Middle frontal gyrus (tissue), 1 donor: ENCODE data around the gene MYOG.

ENCODE experiments used
- DNase-seq: peaks from one replicate; pipeline ENCODE4 v3.0.0-alpha.2; 2015; ENCODE audit warnings: low spot score; ENCODE audit errors: extremely low spot score

Gene MYOG

DNA sequence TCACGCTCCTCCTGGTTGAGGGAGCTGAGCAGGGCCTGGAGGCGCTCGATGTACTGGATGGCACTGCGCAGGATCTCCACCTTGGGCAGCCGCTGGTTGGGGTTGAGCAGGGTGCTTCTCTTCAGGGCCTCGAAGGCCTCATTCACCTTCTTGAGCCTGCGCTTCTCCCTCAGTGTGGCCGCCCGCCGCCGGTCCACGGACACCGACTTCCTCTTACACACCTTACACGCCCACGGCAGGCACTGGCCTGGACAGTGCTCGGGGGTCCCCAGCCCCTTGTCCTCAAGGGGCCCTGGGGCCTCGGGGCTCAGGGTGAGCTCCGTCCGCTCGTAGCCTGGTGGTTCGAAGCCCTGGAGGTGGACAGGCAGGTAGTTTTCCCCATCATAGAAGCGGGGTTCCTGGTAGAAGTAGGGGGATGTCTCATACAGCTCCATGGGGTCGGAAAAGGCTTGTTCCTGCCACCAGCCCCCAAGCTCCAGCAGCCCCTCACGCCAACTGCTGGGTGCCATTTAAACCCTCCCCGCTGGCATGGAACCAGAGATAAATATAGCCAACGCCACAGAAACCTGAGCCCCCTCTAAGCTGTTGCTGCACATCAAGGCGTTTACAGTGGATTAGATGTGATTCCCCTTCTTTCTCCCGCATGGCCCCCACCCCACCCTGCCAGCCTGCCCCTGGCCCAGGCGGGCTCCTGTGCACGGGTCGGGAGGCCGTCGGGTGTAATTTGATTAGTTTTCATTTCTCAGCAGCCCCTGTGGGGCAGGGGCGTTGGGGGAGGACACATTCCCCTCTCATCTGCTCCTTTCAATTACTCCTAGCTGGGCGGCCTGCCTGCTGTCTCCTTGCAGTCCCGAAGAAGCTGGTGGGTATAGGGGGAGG is at the start of gene MYOG:
Gene MYOG, minus strand, starts transcription at position 485 of the 879 bp plus-strand sequence. Its CDS starts 51 bp downstream, at position 434.
- no peak for DNase-seq

DNA sequence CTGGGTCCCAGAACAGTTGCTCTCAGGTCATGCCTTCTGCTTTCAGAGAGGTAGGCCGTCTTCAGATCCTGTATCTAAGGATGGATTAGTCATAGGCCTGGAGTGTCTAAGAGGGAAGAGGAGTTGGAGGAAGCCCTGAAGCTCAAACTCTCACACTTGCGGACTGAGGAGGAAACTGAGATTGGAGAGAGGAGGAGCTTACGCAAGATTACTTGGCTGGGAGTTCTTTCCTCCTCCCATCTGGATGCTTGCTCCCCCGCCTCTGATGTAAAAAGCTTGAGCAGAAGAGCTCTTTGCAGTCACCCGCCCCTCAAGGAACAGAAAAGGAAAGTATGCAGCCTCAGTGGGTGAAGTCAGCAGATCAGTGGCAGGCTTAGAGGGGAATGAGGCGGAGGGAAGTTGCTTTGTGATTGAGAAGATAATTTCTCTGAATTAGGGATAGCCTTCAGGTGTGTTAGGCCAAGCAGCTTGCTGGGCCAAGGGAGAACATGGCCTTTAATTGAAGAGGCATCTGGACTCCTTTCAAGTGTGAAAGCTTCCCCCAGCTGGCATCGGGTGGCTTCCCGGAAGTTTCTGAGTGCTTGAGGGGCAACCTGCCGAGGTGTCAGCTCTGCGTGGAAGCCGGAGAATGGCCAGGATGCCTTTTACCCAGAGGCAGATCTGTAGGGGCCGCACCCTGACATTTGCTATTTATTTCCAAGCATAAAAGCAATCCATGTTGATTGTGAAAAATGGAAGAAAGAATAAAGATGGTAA is 48.3 kb upstream of the MYOG start:
- DNase-seq = no peak

DNA sequence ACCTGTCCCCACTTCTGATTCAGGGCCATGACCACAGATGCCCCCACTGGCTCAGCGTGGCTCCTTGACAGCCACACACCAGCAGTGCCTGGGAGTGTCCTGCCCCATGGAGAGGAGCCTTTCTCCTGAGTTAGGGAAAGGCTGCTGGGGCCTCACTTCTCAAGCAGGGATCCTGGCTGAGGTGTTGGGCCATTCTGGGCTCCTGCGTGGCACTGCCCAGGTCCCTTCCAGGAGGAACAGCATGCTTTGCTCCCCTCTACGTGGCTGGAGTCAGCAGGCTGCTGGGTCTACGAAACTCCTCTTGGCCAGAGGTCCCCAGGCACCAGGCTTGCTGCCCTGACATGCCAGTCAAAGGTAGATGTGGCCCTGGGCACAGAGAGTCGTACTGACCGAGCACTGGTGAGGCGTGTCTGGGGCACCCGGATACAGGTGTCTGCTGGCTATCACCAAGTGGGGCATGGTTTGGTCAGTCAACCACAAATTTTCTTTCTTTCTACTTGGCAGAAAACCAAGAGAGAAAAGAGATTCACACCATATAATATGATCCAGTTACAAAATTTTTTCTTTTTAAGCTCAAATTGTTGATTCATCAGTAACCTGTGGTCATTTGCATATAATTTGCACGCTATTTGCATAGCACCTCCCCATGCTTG is 45.9 kb upstream of the MYOG start:
- DNase-seq = no peak

DNA sequence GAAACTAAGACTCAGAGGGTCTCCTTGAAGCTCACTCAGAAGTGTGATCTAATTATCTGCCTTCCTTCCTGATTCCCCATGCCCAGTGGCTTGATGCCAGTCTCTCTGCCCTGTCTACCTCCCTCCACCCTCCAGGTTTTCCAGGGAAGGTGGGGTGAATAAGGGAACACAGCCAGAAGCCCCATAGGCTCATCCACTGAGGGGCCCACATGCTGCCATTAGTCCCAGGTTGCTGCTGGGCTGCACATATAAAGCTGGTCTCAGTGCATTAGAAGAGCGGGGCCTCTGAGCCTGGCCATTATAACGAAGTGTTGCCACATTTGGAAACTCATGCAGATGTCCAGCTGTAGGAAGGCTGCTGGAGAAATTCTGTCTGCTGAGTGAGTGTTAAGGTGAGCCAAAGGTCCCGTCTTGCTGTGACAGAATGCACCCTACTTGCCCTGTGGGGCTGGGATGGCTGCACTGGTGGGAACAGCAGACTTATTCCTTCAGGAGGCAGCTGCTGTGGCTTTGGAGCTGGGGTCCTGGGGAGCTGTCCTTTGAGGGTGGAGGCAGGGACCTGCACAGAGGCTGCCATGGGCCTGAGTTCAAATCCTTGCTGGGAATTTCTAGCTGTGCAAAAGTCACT is 44.7 kb upstream of the MYOG start:
- no peak for DNase-seq

DNA sequence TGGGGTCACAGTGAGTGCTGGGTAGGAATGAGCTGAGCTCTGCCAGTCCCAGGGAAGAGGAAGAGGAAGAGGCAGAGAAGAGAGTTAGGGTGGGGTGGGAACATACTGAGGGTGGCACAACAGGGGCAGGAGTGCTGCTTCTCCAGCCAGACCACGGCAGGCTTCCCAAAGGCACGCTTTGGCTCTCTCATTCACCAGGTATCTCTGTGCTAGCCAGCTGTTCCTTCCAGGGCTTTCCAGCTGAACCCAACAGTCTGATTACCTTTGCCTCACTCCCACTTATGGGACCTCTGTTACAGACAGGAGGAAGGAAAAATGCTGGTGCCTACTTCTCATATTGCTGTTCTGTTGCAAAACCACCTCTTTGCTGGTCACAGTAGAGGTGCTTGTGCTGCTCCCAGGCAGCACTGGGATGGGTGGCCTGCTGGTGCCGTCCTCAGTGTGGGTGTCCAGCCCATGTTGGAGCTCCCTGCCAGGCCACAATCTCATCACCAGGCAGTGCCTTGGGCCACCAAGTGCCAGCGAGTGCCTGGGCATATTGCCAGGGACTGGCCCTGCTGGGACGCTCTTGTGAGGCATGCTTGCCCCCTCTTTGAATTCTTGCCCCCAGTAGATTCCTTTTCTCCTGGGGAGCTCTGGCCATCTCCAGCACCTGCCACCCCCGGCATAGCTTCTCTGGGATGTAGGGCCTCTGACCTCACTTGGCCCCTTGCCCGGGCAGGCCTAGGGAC is 43.9 kb upstream of the MYOG start:
- peak; percentile 72 for DNase-seq

DNA sequence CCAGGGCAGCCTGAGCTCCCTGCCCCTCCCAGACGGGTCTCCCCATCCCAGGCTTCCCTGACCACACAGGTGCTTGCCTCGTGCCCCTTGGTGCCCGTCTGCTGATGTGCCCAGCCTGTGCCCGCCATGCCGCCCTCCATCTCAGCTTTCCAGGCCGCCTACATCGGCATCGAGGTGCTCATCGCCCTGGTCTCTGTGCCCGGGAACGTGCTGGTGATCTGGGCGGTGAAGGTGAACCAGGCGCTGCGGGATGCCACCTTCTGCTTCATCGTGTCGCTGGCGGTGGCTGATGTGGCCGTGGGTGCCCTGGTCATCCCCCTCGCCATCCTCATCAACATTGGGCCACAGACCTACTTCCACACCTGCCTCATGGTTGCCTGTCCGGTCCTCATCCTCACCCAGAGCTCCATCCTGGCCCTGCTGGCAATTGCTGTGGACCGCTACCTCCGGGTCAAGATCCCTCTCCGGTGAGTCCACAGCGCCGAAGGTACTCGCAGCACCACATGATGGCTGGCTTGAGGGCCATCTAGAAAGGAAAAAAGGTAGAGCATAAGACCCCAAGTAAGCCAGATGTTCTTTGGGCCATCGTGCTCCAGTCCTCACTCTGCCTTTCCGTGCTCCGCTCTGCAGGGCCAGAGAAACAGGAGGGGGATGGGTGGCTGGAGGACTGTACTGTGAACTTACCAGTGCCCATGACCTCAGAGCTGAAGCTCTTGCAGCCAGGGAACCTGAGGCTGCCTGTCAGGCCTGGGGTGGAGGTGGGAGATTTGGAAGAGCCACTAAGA is 43.1 kb upstream of the MYOG start:
- DNase-seq = no peak

DNA sequence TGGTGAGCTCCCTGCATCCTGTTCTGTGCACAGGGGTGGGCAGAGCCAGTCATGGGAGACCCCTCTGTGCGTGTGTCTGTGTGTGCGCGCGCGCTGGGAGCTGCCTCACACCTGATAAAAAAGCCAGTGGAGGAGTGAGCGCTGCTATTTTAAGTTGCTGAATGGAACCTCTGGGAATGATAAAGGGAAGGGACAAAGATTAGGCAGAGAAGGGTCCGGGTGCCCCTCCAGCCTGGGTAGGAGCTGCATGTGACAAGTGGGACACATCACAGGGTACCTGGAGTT is 42.6 kb upstream of the MYOG start:
- DNase-seq = no peak

DNA sequence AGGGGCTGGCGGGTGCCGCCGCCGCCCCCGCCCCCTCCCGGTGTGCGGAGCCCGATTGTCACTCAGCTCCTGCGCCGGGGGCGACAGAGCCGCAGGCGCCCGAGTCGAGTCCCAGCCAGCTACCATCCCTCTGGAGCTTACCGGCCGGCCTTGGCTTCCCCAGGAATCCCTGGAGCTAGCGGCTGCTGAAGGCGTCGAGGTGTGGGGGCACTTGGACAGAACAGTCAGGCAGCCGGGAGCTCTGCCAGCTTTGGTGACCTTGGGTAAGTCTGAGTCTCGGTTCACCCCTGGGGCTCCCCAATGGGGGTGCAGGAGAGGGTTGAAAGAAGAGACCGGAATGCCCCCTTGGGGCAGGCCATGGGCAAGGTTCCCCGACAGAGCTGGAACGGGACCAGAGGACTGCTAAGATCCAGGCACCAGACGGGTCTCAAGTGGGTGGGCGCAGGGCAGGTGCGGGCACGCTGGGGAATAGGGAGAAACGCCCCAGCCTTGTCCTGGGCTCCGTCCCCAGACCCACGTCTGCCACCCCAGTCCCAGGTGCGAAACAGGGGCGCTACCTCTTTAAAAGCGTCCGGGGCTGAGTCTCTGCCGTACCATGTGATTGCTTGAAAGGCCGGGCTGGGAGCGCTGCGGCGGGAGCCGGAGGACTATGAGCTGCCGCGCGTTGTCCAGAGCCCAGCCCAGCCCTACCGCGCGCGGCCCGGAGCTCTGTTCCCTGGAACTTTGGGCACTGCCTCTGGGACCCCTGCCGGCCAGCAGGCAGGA is 42.0 kb upstream of the MYOG start, which contains the start of gene ADORA1:
Gene ADORA1, plus strand, starts transcription at position 61 of the 765 bp plus-strand sequence. CDS start 1,116 bp downstream, outside the sequence.
- DNase-seq = peak; percentile 66

DNA sequence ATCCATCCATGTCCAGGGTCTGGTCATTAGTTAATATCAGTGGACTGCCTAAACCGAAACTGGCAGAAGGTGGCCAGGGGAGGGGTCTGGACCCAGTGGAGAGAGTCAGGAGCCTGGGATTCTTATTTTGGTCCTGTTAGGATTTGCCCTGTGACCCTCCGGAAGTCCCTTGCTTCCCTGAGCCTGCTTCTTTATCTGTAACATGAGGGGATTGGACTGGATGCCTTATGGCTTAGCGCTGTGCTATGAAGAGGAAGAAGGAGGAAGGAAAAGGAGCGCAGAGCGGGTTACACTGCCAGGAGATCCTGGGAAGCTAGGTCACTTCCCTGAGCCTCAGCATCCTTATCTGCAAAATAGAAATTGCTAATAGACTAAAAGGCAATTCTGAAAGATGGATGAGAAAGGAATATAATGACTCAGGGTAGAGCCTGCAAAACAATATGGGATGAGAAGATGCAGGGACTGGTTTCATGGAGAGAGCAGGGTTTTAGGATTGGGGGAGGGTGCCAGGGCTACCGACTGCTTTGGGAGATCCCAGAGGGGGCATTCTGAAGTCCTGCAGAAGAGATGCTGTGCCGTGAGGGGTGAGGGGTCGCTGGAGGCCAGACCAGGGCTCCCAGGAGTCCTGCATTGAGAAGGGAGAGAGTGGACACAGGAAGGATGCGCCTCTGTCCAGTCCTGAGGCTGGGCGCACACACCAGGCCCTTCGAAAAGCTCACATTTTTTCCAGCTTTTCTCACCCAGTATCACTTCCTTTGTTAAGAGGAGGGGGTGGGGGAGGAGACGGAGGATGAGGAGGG is 41.3 kb upstream of the MYOG start:
- DNase-seq = no peak

DNA sequence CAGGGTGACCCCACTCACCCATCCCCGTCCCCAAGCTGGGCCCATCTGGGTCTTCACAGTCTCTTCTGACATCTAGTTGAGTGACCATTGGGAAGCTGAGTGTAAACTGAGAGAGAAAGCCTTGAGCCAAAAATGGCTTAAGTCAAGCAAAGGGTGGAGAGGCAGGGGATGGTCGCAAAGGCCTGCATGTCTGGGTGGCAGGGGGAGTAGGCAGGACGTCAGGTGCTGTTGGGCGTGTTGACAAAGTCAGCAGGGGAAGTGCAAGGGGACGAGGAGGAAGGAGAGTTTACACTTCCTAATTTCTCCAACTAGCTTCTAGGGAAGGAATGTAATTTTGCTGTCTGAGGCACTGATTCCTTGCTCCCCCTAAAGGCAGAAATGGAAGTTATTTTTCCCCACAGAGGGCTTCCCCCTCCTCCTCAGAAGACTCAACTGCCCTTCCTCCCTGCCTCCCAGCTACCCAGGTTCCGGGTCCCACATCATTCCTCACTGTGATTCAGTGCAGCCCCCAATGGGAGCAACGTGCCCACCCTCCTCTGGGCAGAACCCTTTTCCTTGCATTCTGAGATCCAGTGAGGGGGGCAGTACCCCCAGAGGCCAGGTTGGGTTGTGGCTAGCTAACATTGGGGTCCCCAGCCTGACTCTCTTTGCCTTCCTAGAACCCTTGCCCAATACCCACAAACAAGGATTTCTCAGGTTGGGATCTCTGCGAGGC is 40.5 kb upstream of the MYOG start:
- DNase-seq = no peak

DNA sequence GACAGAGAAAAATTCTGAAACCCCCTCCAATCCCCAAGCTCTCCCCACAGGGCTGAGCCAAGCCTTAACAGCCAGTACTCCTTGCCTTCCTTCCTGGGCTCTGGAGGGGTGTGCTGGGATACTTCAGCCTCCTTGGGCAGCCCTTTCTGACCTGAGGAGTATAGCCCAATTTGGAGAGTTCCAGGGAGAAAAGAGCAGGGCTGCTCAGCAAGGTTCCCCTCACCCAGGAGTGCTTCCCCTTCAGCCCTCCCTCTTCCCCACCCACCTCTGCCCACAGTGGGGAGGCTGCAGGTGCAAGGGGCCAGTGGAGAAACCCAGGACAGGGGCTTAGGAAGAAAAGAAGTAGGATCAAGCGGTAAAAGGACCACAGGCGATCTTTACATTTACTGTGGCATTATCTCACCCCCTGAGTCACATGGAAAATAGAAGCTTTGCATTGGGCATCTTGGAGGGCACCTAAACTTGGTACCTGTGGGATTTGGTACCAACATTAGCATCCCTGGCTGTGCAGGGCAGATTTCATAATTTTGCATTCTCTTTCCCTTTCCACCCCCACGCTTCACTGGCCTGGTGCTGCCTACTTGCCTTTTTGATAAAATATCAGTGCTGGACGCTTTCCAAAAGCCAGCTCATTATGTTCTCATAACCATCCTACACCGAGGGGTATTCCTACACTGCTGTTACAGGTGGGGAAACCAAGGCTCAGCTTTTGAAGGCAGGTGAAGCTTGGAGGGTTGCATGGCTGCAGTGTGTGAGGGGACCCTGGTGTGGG is 38.9 kb upstream of the MYOG start:
- no peak for DNase-seq

DNA sequence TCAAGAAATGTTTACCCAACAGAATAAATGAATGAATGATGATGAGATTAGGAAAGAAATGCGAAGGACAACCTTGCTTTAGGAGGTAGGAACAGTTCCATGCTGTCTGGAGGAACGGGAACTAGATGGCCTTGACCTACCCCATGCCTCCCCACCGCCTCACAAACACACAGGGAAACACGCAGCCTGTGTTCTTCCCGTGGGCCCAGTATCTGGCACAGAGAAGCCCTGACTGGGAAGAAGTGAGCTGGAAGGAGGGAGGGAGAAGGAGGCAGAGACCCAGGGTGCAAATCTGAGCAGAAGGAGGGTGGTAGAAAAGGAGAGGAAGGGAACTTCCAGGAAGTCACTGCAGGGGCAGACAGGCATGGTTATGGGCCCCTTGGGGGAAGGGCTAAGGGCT is 38.2 kb upstream of the MYOG start:
- no peak for DNase-seq

DNA sequence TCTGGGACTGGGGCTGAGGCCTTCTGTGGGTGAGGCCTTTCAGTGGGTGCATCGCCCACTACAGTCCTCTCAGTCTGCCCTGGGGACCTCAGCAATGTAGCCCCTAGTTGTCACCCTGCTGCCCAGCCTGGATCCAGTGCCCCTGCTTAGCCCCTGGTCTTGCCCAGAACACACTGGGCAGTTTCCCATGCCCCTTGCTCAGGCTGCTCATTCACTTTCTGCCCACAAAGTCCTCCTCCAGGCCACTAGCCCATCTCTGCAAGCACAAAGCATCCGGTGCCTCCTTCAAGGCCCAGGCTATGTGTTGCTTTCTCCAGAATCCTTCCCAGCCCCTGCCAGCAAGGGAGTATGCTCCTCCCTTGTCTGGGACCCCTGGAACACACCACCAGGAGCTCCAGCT is 36.3 kb upstream of the MYOG start:
- DNase-seq = no peak

DNA sequence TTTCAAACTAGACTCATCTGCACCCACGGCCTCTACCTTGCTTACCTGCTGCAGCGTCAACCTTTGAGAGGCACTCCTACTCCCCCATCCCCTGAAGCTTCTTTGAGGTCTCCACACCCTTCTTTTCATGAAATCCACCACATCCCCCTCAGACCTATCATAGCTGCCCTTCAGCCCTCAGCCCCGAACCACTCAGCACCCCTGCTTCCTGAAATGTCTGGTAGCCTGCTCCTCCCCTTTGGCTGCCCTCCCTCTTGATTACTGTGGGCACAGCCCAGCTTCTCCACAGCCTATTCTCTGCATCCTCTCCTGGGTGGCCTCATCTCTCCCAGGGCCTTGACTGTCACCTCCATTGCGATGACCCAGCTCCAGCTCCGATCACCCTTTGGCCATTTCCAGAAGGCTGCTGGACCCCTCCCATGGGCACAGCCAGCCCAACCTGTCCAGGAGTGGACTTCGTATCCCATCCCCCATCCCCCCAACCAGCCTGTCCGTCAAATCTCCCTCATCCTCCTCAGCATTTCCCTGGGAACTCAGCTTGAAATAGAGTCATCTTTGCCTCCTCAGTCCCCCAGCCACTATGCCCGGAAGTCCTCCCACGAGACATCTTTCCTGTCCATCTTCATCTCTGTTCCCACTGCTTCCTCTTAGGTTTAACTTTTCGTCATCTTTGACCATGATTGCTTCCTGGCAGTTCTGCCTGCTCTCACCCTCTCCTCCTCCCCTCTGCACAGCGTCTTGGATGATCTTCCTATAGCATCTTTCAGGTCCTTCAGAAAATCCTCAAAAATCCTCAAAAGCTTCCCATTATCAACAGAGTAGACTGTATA is 35.6 kb upstream of the MYOG start:
- no peak for DNase-seq

DNA sequence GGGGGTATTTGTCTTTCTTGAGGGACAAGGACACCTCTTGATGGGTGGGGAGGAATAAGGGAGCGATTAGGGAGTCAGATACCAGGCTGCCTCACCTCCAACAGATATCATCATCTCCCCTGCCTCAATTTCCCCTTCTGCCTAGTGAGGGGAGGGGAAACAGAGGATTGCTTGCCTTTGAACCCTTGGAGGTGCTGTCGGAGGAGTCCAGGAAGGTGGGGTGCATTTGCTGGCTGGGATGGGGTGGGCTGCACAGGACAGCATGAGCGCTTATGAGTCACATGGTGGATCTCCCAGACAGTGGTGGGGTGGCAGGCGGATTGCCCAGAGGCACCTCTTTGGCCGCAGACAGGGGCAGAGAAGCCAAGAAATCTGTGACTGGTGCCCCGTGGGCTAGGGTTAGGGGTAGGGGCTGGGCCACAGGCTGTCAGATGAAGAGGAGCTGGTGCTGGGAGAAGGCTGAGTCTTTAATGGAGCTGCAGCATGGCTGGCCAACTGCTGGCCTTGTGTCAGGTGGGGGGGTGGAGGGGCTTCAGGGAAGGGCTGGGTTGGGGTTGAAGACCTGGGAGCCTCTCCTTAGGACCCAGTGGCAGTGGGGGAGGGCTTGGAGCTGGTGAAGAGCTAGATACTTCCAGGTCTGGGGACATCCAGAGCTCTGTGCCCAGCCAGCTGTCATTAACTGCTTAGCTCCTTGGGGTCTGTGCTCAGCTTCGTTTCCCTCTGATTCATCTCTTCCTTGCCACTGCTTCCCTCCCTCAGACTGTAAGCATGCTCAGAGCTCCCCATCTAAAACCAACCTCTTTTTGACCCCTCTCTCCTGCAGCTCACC is 34.7 kb upstream of the MYOG start:
- no peak for DNase-seq
